Fibroblast of the aortic adventitia (primary cell): ENCODE data around the gene HMSD. TPM values are rescaled to one million over a fixed set of nuclear protein-coding genes. Genes with fewer than 3 reads are reported as not detected.
A peak's percentile ranks its signal among the peaks of the same experiment; 100 is the strongest.
"Not testable (repeated sequence)": the region's sequence is repeated elsewhere in the genome, so short reads cannot be mapped to it uniquely, and the experiment has no call there.

Experiments
- DNase-seq: peaks from one replicate; pipeline ENCODE4 v3.0.0-alpha.2; 2010; ENCODE audit warnings: low read depth
- H3K4me3 ChIP-seq: 2 replicates; pipeline ENCODE4 v1.5.1; 2011; ENCODE audit warnings: low read depth, mild to moderate bottlenecking, control low read depth, low read length, moderate library complexity
- total RNA-seq: library from RNA; depleted of rRNA; stranded (reverse); fragments of >200 nt; gene quantifications from 2 replicates; pipeline ENCODE4 v1.2.3, GENCODE V29; 2012; ENCODE audit warnings: low replicate concordance
- TF ChIP-seq, protein P1 (sequence below): IDR thresholded peaks from 2 replicates; pipeline ENCODE4 v1.5.1; 2011; ENCODE audit warnings: mild to moderate bottlenecking, low read length, control low read depth, inconsistent platforms; ENCODE audit not compliant: insufficient read depth

Gene HMSD
- total RNA-seq, 1 donor, result 0.09 TPM

DNA sequence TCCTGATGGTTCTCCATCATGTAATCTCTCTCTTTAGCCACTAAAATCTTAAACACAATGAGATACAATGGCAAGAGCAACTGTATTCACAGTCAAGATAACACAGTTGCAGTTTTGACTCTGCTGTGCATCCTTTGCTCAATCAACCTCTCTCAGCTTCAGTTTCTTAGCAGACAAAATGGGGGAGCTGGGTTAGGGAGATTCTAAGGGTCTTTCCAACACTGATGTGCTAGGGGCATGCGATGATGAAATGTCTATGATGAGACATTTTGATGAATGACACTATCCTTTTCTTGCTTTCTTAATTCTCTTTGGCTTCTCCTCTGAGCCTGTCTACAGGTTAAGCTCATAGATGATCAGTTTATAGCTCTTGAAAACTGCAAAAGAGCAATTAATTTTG is 40.2 kb upstream of the HMSD start:
- DNase-seq, result no peak
- H3K4me3 ChIP-seq, result no peak overlapping the region
- TF ChIP-seq, protein P1, sequence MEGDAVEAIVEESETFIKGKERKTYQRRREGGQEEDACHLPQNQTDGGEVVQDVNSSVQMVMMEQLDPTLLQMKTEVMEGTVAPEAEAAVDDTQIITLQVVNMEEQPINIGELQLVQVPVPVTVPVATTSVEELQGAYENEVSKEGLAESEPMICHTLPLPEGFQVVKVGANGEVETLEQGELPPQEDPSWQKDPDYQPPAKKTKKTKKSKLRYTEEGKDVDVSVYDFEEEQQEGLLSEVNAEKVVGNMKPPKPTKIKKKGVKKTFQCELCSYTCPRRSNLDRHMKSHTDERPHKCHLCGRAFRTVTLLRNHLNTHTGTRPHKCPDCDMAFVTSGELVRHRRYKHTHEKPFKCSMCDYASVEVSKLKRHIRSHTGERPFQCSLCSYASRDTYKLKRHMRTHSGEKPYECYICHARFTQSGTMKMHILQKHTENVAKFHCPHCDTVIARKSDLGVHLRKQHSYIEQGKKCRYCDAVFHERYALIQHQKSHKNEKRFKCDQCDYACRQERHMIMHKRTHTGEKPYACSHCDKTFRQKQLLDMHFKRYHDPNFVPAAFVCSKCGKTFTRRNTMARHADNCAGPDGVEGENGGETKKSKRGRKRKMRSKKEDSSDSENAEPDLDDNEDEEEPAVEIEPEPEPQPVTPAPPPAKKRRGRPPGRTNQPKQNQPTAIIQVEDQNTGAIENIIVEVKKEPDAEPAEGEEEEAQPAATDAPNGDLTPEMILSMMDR, result no peak

DNA sequence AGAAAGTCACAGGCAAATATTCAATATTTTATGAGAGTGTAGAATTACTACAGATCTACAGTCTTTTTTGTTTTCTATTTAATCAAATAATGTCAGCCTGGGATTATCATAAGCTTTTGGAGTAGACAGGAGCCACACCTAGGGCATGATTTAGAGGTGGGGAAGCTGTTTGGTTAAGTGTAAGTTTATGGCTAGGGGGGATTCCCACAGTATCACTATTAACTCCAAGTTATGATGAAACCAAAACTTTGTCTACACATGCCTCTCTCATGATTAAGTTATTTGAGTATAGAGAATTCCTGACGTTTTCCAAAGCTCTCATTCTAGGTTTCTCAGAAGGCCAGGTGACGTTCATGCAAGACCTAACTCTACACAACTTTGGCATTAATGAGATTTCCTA is 39.2 kb upstream of the HMSD start:
- TF ChIP-seq, protein P1, result no peak
- H3K4me3 ChIP-seq, result no peak overlapping the region
- DNase-seq, result no peak

DNA sequence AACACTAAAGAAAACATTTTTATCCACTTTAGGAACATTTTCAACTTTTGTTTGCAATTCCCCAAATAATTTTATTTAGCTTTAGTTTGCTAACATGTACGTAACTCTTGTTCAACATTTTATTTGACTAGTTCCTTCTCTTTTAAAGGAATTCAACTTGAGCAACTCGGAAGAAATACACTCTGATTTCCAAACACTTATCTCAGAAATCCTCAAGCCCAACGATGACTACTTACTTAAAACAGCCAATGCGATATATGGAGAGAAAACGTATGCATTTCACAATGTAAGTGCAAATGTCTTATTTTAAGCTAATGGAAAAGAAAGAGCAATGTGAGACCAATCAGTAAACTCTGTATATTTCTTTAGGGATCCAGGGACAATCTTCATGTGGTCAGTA is 31.3 kb upstream of the HMSD start:
- TF ChIP-seq, protein P1, result no peak
- no peak for DNase-seq
- no peak overlapping the region for H3K4me3 ChIP-seq

DNA sequence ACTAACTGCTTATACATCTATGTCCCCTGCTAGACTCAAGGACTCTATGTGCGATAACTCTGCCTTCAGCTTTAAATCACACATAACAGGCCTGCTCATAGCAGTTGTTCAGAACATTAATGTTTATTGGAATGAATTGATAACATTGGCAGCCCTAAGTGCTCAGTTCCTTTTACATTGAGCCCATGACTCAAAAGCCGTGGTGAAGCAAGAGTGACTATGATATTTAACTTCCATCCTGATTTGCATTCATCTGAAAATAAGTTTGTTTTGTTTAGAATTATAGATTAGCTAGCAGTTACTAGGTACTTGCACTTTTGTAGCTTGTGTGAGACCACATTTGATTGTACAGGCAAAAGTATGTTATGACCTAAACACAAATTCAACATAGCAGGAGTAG is 27.1 kb upstream of the HMSD start:
- TF ChIP-seq, protein P1, result no peak
- H3K4me3 ChIP-seq, result no peak overlapping the region
- DNase-seq, result no peak

GRCh38 chr18:63924551-63924950 is 24.6 kb upstream of the HMSD start:
- TF ChIP-seq, protein P1, result no peak
- no peak overlapping the region for H3K4me3 ChIP-seq
- DNase-seq, result peak; percentile 27

- TF ChIP-seq, protein P1, result no peak
- DNase-seq, result no peak
- H3K4me3 ChIP-seq, result no peak overlapping the region
These were observed 20.8 kb upstream of the HMSD start for GRCh38 chr18:63928331-63928730.

DNA sequence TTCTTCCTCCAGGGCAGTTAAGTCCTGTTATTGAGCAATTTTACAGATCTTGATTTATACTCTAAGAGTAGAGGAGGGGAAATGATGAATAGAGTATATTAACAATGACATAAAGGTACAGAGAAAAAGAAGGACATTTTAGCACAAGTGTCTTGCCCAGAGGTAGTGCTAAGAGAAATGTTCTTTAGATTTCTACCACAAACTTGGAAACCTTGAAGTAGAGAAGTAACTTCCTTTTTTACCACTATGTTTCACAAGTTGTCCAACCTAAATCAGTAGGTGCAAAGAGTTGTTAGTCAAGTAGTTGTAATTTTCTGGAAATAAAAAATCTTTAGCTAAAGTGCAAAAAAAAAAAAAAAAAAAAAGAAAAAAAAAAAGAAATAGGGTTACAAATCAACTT is 19.7 kb upstream of the HMSD start:
- not testable (repeated sequence) for H3K4me3 ChIP-seq, DNase-seq
